A673 (cell line): ENCODE data around the gene FBLN5. TPM values are rescaled to one million over a fixed set of nuclear protein-coding genes. Genes with fewer than 3 reads are reported as not detected.

Experiments used
- BruUV-seq: library from RNA; stranded (reverse); fragments of 400-500 nt; replicated peaks from 2 replicates; lab custom pipeline; 2021; lab: Mats Ljungman, UMichigan
- CTCF ChIA-PET: fragments of 300-600 bp; sonication (Branson Sonifier 250); formaldehyde crosslinking; loops from one replicate; lab custom pipeline; 2022; ENCODE audit warnings: antibody characterized with exemption; lab: Charles Lee
- POLR2A ChIA-PET: fragments of 300-600 bp; sonication (Branson Sonifier 250); formaldehyde crosslinking; loops from one replicate; lab custom pipeline; 2022; ENCODE audit warnings: antibody characterized with exemption; ENCODE audit not compliant: low non-redundant PET; lab: Charles Lee
- DNase-seq: peaks from one replicate; pipeline ENCODE4 v3.0.0-alpha.2; 2015; ENCODE audit warnings: low spot score
- H3K27ac ChIP-seq: fragments of 200-600 bp; sonication (generic); 2 replicates; pipeline ENCODE4 v1.5.1; 2016; ENCODE audit warnings: mixed run types, low read depth, mild to moderate bottlenecking, mixed read lengths, antibody characterized with exemption, low read length; ENCODE audit not compliant: poor library complexity, severe bottlenecking
- H3K27me3 ChIP-seq: fragments of 200-600 bp; sonication (generic); replicated peaks from 2 replicates; pipeline ENCODE4 v1.6.1; 2017; ENCODE audit warnings: mixed run types, low read depth, mild to moderate bottlenecking, mixed read lengths, antibody characterized with exemption, low read length; ENCODE audit not compliant: insufficient read depth, poor library complexity
- H3K36me3 ChIP-seq: fragments of 200-600 bp; sonication (generic); 2 replicates; pipeline ENCODE4 v1.6.1; 2016; ENCODE audit warnings: mixed run types, mild to moderate bottlenecking, mixed read lengths, antibody characterized with exemption, low read length; ENCODE audit not compliant: insufficient read depth, poor library complexity, severe bottlenecking
- H3K4me1 ChIP-seq: fragments of 200-600 bp; sonication (generic); 2 replicates; pipeline ENCODE4 v1.6.1; 2017; ENCODE audit warnings: mixed run types, mild to moderate bottlenecking, mixed read lengths, antibody characterized with exemption, low read length; ENCODE audit not compliant: insufficient read depth, poor library complexity, severe bottlenecking
- H3K4me3 ChIP-seq: fragments of 200-600 bp; sonication (generic); 2 replicates; pipeline ENCODE4 v1.5.1; 2016; ENCODE audit warnings: low read depth, mixed run types, mild to moderate bottlenecking, mixed read lengths, low read length; ENCODE audit not compliant: poor library complexity, severe bottlenecking
- H3K9me3 ChIP-seq: fragments of 200-600 bp; sonication (generic); 2 replicates; pipeline ENCODE4 v1.6.1; 2016; ENCODE audit warnings: mixed run types, low read depth, mild to moderate bottlenecking, mixed read lengths, antibody characterized with exemption, low read length; ENCODE audit not compliant: poor library complexity, severe bottlenecking
- CTCF ChIP-seq: fragments of 300-800, 200-600 bp; sonication (generic); conservative IDR thresholded peaks from 2 replicates; pipeline ENCODE4 v1.5.1; 2017; ENCODE audit warnings: low read depth, mild to moderate bottlenecking, antibody characterized with exemption, low read length, moderate library complexity, mixed read lengths
- EZH2 ChIP-seq: fragments of 200-600 bp; sonication (generic); IDR thresholded peaks from 2 replicates; pipeline ENCODE4 v1.6.1; 2017; ENCODE audit warnings: borderline replicate concordance, low read depth, mild to moderate bottlenecking, mixed read lengths, antibody characterized with exemption, low read length; ENCODE audit not compliant: poor library complexity, severe bottlenecking
- intact Hi-C: fragments of 100-400 bp; cut with micrococcal nuclease; formaldehyde crosslinking; loops from one replicate; pipeline ENCODE4 v1.10.0; 2022; ENCODE audit not compliant: unreplicated experiment
- total RNA-seq: library from RNA; stranded (reverse); gene quantifications from 2 replicates; pipeline ENCODE4 v1.2.3, GENCODE V29; 2021

The FBLN5 gene
- total RNA-seq, 1 experiment from 2014 or later: 10.7 TPM

DNA sequence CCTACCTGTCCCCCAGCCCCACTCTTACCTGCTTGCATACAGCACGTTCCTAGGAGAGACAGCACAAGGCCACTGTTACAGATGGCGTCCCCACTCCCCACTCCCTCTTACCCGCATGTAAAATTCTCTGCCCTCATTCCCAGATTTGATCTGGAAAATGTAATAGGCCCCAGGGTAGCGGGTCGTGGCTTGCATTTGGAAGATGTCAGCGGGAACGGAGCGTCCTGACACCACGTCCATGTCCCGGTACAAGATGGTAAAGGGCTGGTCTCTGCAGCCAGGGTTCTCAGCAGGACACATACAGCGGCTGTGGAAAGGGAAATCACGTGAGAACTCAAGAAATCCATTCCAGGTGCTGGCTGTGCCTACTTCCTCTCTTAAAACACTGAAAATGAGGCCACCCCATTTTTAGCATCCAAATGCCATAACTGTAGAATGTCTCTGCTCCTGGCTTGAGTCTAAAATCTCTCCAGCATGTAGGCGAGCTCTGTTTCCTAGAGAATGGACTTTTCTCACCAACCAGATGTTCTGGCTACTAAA, 70.0 kb downstream of the FBLN5 start:
- no peaks in the 10 kb centered on the region for H3K27me3 ChIP-seq
- H3K4me1 ChIP-seq: no peaks in the 10 kb centered on the region
- BruUV-seq: no TSS peak
- intact Hi-C loops: no loop called here
- no peaks in the 10 kb centered on the region for H3K9me3 ChIP-seq
- H3K36me3 ChIP-seq: no peaks in the 10 kb centered on the region
- DNase-seq: no peak
- no peak for TF ChIP-seq EZH2
- TF ChIP-seq CTCF: no peak
- POLR2A ChIA-PET: no interaction called here
- CTCF ChIA-PET: no interaction called here
- no peak overlapping the region for H3K4me3 ChIP-seq
- no peak overlapping the region for H3K27ac ChIP-seq

GRCh38 chr14:91876492-91876891, 71.0 kb downstream of the FBLN5 start:
- Histone ChIP-seq H3K36me3 (no peaks in the 10 kb centered on the region), H3K27me3 (no peaks in the 10 kb centered on the region), H3K4me1 (no peaks in the 10 kb centered on the region), H3K27ac (no peak overlapping the region), H3K4me3 (no peak overlapping the region), H3K9me3 (no peaks in the 10 kb centered on the region)
- no peak for TF ChIP-seq CTCF
- no peak for TF ChIP-seq EZH2
- ChIA-PET CTCF (no interaction called here), POLR2A (no interaction called here)
- DNase-seq: no peak
- BruUV-seq: no TSS peak
- intact Hi-C loops: no loop called here

DNA sequence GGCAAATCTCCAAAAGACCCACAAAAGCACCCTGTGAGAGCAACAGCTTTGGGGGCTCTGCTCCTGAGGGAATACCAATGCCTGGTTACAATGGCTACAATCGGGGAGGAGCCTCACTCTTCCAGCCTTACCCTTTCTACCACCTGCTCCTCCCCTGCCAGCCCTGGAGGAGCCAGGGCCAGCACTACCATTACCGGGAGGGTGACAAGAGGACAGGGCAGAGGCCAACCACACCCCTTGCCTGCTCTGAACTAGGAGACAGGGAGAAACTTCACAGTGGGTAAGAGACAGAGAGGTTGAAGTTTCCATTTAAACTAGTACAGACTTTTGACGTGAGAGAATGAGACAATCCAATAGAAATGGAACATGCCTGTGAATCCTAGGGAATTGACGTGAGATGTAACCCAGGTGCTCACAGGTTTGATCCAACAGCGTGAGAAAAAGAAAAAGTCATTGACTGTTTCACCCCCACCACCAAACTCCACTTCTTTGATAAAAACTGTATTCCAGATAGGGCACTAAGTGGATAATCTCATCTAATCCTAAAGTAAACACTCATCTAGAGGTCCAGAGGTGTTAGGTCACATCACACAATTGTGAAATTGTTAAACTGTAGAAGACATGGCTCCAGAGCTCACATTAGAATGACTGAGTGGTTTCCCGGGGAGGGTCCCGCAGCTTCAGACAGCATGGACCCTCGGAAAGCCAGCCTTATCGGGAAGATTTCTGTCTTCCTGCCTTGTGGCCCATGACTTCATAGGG, 71.8 kb downstream of the FBLN5 start:
- ChIA-PET CTCF (no interaction called here), POLR2A (no interaction called here)
- Histone ChIP-seq H3K36me3 (no peaks in the 10 kb centered on the region), H3K4me3 (no peak overlapping the region), H3K9me3 (no peaks in the 10 kb centered on the region), H3K27ac (no peak overlapping the region), H3K4me1 (no peaks in the 10 kb centered on the region), H3K27me3 (no peaks in the 10 kb centered on the region)
- intact Hi-C loops: no loop called here
- DNase-seq: no peak
- BruUV-seq: no TSS peak
- TF ChIP-seq EZH2 (no peak), CTCF (no peak)
